SK-N-SH (cell line): ENCODE results near the gene SORD.

ENCODE experiments used
- CTCF ChIP-seq: fragments of 200-600 bp; sonication (generic); IDR thresholded peaks from 2 replicates; pipeline ENCODE4 v1.6.1; 2017; ENCODE audit warnings: antibody characterized with exemption, mild to moderate bottlenecking, moderate library complexity
- EP300 ChIP-seq, 2 experiments: IDR thresholded peaks; 2 replicates each; pipeline versions ENCODE4 v1.4.0 to v1.6.1; 2012; ENCODE audit warnings: borderline replicate concordance in 1 of 2, low read depth in 1 of 2, low read length in 1 of 2
- POLR2AphosphoS5 ChIP-seq: IDR thresholded peaks from 2 replicates; pipeline ENCODE4 v1.6.1; 2012; ENCODE audit warnings: low read depth, low read length
- RAD21 ChIP-seq: IDR thresholded peaks from 2 replicates; pipeline ENCODE4 v1.6.1; 2012; ENCODE audit warnings: mild to moderate bottlenecking, low read length
- RCOR1 ChIP-seq: fragments of 150-350 bp; IDR thresholded peaks from 2 replicates; pipeline ENCODE4 v1.6.1; 2017; ENCODE audit warnings: antibody characterized with exemption, low read length
- REST ChIP-seq: IDR thresholded peaks from 2 replicates; pipeline ENCODE4 v1.6.1; 2012; ENCODE audit warnings: mild to moderate bottlenecking, low read depth, low read length, moderate library complexity
- SMC3 ChIP-seq: IDR thresholded peaks from 2 replicates; pipeline ENCODE4 v1.6.1; 2012; ENCODE audit warnings: low read depth, low read length, improper control_type of control experiment
- TEAD4 ChIP-seq: IDR thresholded peaks from 2 replicates; pipeline ENCODE4 v1.4.0; 2012; ENCODE audit warnings: mild to moderate bottlenecking, borderline replicate concordance; ENCODE audit not compliant: insufficient read depth
- USF2 ChIP-seq: fragments of 150-350 bp; IDR thresholded peaks from 2 replicates; pipeline ENCODE4 v1.6.1; 2017; ENCODE audit warnings: antibody characterized with exemption, low read length, low read depth, borderline replicate concordance
- YY1 ChIP-seq: IDR thresholded peaks from 2 replicates; pipeline ENCODE4 v1.4.0; 2012; ENCODE audit warnings: low read depth, mild to moderate bottlenecking
- ZBTB33 ChIP-seq: IDR thresholded peaks from 2 replicates; pipeline ENCODE4 v1.4.0; 2012; ENCODE audit warnings: low read depth, borderline replicate concordance

GRCh38 chr15:45112591-45113379 lies 89.8 kb downstream of the SORD start:
- TF ChIP-seq CTCF (no peak), RCOR1 (no peak), RAD21 (no peak), REST (no peak), SMC3 (no peak), EP300 (IDR thresholded peaks at IDR 0.05; ENCODE audit: borderline replicate concordance in 1 of 2, low read depth in 1 of 2, low read length in 1 of 2) (no peak), POLR2AphosphoS5 (no peak), ZBTB33 (no peak), YY1 (no peak), USF2 (no peak), TEAD4 (no peak)
